Hindlimb muscle (tissue), 1 donor: ENCODE data around the gene TIMM17A. TPM values are rescaled to one million over a fixed set of nuclear protein-coding genes. Genes with fewer than 3 reads are reported as not detected.
A peak's percentile ranks its signal among the peaks of the same experiment; 100 is the strongest.
"Not testable (repeated sequence)": the region's sequence is repeated elsewhere in the genome, so short reads cannot be mapped to it uniquely, and the experiment has no call there.

ENCODE experiments used
- DNase-seq: peaks from one replicate; pipeline ENCODE4 v3.0.0-alpha.2; 2013
- polyA plus RNA-seq: library from polyadenylated mRNA; unstranded; fragments of 120-200 nt; gene quantifications from one replicate; pipeline ENCODE4 v1.2.1, GENCODE V29; 2013; ENCODE audit not compliant: insufficient read length

Gene TIMM17A
- polyA plus RNA-seq, 1 donor, result 35.1 TPM

DNA sequence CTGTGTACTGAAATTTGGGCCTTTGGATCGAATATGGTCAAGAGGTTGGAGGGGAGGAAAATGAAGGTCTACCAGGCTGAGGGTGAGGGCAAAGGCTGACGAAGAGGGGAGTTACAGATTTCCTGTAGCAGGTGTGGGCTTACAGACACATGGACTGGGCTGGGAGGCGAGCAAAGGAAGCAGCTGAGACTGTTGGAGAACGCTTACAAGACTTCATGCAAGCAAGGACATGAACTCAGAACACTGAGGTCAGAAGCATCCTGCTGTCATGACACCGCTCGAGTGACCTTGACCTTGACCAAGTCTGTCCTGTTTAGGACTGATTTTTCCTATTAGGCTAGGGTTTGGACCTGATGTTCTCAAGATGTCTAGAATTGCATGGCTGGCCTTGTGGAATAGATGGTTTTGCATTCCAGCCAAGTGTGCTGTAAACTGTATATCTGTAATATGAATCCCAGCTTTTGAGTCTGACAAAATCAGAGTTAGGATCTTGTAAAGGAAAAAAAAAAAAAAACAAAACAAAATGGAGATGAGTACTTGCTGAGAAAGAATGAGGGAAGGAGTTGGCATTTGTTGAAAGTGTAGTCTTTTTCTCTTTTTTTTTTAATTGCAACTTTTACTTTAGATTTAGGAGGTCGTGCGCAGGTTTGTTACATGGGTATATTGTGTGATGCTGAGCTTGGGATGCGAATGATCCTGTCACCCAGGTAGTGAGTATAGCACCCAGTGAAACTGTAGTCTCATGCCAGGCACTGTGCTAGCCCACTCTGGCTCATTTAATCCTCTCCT lies 60.9 kb downstream of the TIMM17A start:
- DNase-seq, result no peak

DNA sequence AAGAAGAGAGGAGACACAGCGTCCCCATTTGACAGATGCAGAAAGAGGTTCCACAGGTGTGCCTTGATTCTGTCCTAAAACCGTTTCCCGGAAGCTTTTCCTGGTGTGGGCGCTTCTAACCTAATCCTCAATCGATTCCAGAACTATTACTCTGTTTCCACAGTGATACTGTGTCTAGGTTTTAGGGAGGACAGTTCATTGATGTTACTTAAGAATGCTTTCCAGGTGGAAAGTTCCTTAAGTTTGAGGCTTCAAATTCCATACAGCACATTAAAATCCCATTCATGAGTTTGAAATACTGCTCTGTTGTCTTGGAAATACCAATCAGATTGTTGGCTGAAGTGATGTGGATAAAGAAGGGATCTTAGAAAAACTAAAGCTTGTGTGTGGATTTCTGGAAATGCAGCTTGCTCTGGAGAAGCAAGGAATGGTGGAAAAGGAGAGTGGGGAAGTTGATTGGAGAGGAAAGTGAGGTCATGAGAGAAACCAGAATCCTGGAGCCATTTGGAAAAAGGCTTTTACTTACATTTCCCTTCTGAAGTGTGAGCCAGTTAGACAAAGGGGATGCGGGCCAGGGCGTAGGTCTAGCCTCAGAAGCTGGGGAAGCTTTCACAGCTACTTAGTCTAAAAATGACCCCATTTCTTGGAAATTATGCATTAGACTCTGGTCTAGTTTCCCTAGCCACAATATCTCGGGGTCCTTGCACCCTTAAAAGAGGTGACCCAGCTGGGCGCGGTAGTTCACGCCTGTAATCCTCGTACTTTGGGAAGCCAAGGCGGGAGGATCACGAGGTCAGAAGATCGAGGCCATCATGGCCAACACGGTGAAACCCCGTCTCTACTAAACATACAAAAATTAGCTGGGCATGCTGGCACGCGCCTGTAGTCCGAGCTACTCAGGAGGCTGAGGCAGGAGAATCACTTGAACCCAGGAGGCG lies 61.8 kb downstream of the TIMM17A start:
- peak; percentile 56 for DNase-seq

DNA sequence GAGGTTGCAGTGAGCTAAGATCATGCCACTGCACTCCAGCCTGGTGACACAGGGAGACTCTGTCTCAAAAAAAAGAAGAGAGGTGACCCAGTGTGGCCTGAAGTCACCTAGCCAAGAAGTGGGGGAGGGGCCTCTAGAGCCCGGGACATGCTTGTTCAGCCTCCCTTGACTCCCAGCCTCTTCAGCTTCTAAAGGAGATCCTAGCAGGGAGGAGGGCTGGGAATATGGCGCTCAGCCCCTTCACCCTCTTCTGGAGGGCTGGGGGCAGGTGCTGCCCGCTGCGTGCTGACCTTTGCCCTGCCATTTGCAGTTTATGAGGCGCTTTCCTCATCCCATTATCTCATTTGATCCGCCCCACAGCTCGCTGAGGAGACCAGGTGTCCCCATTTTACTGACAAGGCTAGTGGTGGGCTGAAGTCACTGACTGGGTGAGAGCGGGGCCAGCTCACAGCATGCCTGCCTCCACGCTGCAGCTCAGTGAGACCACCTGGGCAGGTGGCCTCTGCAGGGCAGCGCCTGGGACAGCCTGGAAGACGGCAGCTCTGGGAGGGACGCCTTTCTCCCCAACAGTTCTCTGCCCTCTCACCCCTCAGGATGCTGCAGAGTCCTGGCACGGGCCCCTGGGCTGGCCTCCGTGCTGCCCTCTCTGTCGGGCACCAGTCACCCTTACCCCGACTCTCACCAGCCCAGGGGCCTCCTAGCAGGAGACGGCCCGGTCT lies 62.6 kb downstream of the TIMM17A start:
- DNase-seq, result no peak

DNA sequence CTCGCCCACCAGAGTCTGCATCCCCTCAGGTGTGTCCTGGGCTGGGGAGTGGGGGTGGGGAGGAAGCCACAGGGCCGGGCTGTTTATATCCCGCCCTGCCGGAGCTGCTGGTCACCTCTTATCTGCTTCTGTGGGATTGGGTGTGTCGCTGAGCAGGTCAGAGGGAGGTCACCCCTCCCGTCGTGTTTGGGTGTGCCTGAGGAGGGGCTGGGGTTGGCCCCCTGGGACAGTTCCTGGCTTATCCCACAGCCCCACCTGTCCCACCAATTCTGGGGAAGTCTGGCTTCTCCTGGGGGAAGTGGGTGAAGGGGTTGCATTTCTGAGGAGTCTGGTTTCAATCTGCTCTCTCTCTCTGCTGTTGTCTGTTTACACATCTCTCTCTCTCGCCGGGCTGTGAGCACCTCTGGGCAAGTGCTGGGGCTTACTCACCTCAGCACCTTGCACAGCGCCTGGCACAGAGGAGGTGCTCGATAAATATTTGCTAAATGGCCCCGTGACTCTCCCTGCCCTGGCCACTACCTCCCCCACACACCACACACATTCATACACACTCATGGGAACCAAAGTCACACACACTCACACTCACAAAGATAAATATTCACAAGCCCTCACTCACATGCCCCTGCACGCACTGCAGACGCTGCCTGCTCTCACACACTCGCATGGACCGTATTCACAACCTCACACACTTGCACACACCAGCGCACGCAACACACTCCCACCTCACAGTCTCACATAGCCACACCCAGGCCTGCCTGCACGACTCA lies 63.3 kb downstream of the TIMM17A start:
- DNase-seq, result no peak

DNA sequence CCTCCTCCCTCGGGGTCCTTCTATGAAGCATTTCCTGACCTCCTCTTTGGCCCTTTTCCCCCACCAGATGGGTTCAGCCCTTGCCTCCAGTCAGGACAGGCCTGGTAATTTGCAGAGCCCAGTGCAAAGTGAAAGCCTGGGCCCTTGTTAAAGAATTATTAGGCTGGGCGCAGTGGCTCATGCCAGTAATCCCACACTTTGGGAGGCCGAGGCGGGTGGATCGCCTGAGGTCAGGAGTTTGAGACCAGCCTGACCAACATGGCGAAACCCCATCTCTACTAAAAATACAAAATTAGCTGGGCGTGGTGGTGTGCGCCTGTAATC lies 63.9 kb downstream of the TIMM17A start:
- DNase-seq, result not testable (repeated sequence)

Other genes starting within 250 kb of the TIMM17A start
- 45.5 TPM for gene IPO9, start 126.3 kb upstream of the TIMM17A start, polyA plus RNA-seq
- 89.2 TPM for gene SHISA4, start 66.6 kb upstream of the TIMM17A start, polyA plus RNA-seq
- 46.6 TPM for gene LMOD1, start 9.0 kb upstream of the TIMM17A start, polyA plus RNA-seq
- gene RNPEP, start 27.1 kb downstream of the TIMM17A start, polyA plus RNA-seq, result 20.1 TPM
- gene ELF3, start 55.1 kb downstream of the TIMM17A start, polyA plus RNA-seq, result 0.15 TPM
- gene GPR37L1, start 167.4 kb downstream of the TIMM17A start, polyA plus RNA-seq, result 0.04 TPM
- gene ARL8A, start 189.2 kb downstream of the TIMM17A start, polyA plus RNA-seq, result 40.3 TPM
- 1.1 TPM for gene PTPN7, start 205.1 kb downstream of the TIMM17A start, polyA plus RNA-seq
- 0.34 TPM for gene LGR6, start 238.3 kb downstream of the TIMM17A start, polyA plus RNA-seq